HepG2 (cell line): ENCODE measurements around the gene ABCC1. TPM values are rescaled to one million over a fixed set of nuclear protein-coding genes. Genes with fewer than 3 reads are reported as not detected.

ENCODE experiments used
- BORCS8-MEF2B ChIP-seq: sonication (generic); formaldehyde crosslinking; IDR thresholded peaks from 2 replicates; pipeline ENCODE4 v1.8.0; 2022; ENCODE audit warnings: mild to moderate bottlenecking, missing genetic modification reagents
- CBX2 ChIP-seq, 2 experiments: fragments of 200-600 bp in 1 of 2; sonication (generic); formaldehyde crosslinking in 1 of 2; IDR thresholded peaks; 2 replicates each; pipeline versions ENCODE4 v1.7.0 to v1.8.1; 2018 to 2022; ENCODE audit warnings: low read depth in 2 of 2, low read length in 1 of 2, mild to moderate bottlenecking in 1 of 2, missing genetic modification reagents in 1 of 2
- E2F5 ChIP-seq: sonication (generic); formaldehyde crosslinking; conservative IDR thresholded peaks from 2 replicates; pipeline ENCODE4 v1.4.0; 2020; ENCODE audit warnings: missing genetic modification reagents
- ETS1 ChIP-seq: sonication (generic); formaldehyde crosslinking; IDR thresholded peaks from 2 replicates; pipeline ENCODE4 v1.4.0; 2020; ENCODE audit warnings: missing genetic modification reagents
- GABPA ChIP-seq, 2 experiments: IDR thresholded peaks; 2 replicates each; pipeline ENCODE4 v1.6.1; 2011 to 2016; ENCODE audit warnings: low read depth in 2 of 2, low read length in 1 of 2, missing biosample characterization in 1 of 2, missing genetic modification characterization in 1 of 2
- HNF4G ChIP-seq, 2 experiments: sonication (generic) in 1 of 2; formaldehyde crosslinking in 1 of 2; IDR thresholded peaks; 2 replicates each; pipeline versions ENCODE4 v1.4.0 to v1.6.1; 2011 to 2020; ENCODE audit warnings: borderline replicate concordance in 2 of 2, low read depth in 2 of 2, mild to moderate bottlenecking in 2 of 2, low read length in 1 of 2, missing genetic modification reagents in 1 of 2, moderate library complexity in 1 of 2
- HNRNPLL ChIP-seq: fragments of 200-400 bp; formaldehyde crosslinking; IDR thresholded peaks from 2 replicates; pipeline ENCODE4 v1.6.1; 2017; ENCODE audit warnings: mild to moderate bottlenecking, low read depth, low read length; ENCODE audit not compliant: poor library complexity, severe bottlenecking
- KMT2B ChIP-seq: IDR thresholded peaks from 2 replicates; pipeline ENCODE4 v1.6.1; 2016; ENCODE audit warnings: missing genetic modification reagents, missing compliant biosample characterization
- MED8 ChIP-seq: sonication (generic); formaldehyde crosslinking; IDR thresholded peaks from 2 replicates; pipeline ENCODE4 v1.8.1; 2023; ENCODE audit warnings: mild to moderate bottlenecking, missing genetic modification reagents; ENCODE audit not compliant: insufficient replicate concordance
- NFATC3 ChIP-seq: sonication (generic); formaldehyde crosslinking; IDR thresholded peaks from 2 replicates; pipeline ENCODE4 v1.5.1; 2020; ENCODE audit warnings: mild to moderate bottlenecking, missing genetic modification reagents
- PRPF4 ChIP-seq: fragments of 200-400 bp; formaldehyde crosslinking; IDR thresholded peaks from 2 replicates; pipeline ENCODE4 v1.6.1; 2016; ENCODE audit warnings: low read length, low read depth; ENCODE audit not compliant: poor library complexity, severe bottlenecking
- ZFP1 ChIP-seq: IDR thresholded peaks from 2 replicates; pipeline ENCODE4 v1.6.1; 2016
- ZFP37 ChIP-seq: sonication (generic); formaldehyde crosslinking; IDR thresholded peaks from 2 replicates; pipeline ENCODE4 v1.4.0; 2020; ENCODE audit warnings: missing genetic modification reagents, borderline replicate concordance
- ZHX1 ChIP-seq: sonication (generic); formaldehyde crosslinking; IDR thresholded peaks from 2 replicates; pipeline ENCODE4 v1.8.1; 2022; ENCODE audit warnings: low read depth, mild to moderate bottlenecking, missing genetic modification reagents
- ZNF263 ChIP-seq: sonication (generic); formaldehyde crosslinking; IDR thresholded peaks from 2 replicates; pipeline ENCODE4 v1.4.0; 2020; ENCODE audit warnings: missing genetic modification reagents
- ZNF703 ChIP-seq: sonication (generic); formaldehyde crosslinking; IDR thresholded peaks from 2 replicates; pipeline ENCODE4 v1.5.1; 2020; ENCODE audit warnings: missing genetic modification reagents, mild to moderate bottlenecking, moderate library complexity, borderline replicate concordance
- ZNF768 ChIP-seq: sonication (generic); formaldehyde crosslinking; IDR thresholded peaks from 2 replicates; pipeline ENCODE4 v1.4.0; 2020; ENCODE audit warnings: missing genetic modification reagents
- polyA plus RNA-seq, 8 experiments: library from polyadenylated mRNA; depleted of rRNA in 3 of 8; stranded (reverse) in 7 of 8; unstranded in 1 of 8; fragments of >200 nt; fragmentation: Illumina TruSeq in 4 of 8; extraction: Trizol in 4 of 8; gene quantifications; 2 replicates each; pipeline versions ENCODE4 v1.2.1 to v1.2.3, GENCODE V29; 2011 to 2016; ENCODE audit warnings: low read depth in 4 of 8, missing spikeins in 1 of 8, mixed read lengths in 1 of 8; ENCODE audit not compliant: insufficient read depth in 1 of 8
- total RNA-seq, 5 experiments: library from RNA; depleted of rRNA; stranded (reverse); fragments of >200 nt; fragmentation: Illumina TruSeq; extraction: Trizol; gene quantifications; 2 replicates each; pipeline ENCODE4 v1.2.3, GENCODE V29; 2016; ENCODE audit warnings: low read depth in 1 of 5
- TF ChIP-seq, protein P1 (sequence below): sonication (generic); formaldehyde crosslinking; IDR thresholded peaks from 2 replicates; pipeline ENCODE4 v1.4.0; 2020; ENCODE audit warnings: missing genetic modification reagents
- TF ChIP-seq, protein P2 (sequence below): sonication (generic); formaldehyde crosslinking; IDR thresholded peaks from 2 replicates; pipeline ENCODE4 v1.4.0; 2020; ENCODE audit warnings: mild to moderate bottlenecking, missing genetic modification reagents

ABCC1 gene
- total and polyA plus RNA-seq, 2 of the 13 experiments (the other 11 are each of a cell fraction or from before 2014, with no cell fraction given), result 13.0 to 30.6 TPM

GRCh38 chr16:15928261-15929104, 20.9 kb upstream of the ABCC1 start (continued):
- TF ChIP-seq ZNF768 (CRISPR knock-in tag), result peak; percentile 34; the same call in 1 of the 2 replicates
- TF ChIP-seq ZNF263 (CRISPR knock-in tag), result peak; percentile 70
- no peak for TF ChIP-seq ETS1 (CRISPR knock-in tag)
- no peak for TF ChIP-seq BORCS8-MEF2B (CRISPR knock-in tag)
- no peak for TF ChIP-seq ZFP1
- TF ChIP-seq, protein P1, sequence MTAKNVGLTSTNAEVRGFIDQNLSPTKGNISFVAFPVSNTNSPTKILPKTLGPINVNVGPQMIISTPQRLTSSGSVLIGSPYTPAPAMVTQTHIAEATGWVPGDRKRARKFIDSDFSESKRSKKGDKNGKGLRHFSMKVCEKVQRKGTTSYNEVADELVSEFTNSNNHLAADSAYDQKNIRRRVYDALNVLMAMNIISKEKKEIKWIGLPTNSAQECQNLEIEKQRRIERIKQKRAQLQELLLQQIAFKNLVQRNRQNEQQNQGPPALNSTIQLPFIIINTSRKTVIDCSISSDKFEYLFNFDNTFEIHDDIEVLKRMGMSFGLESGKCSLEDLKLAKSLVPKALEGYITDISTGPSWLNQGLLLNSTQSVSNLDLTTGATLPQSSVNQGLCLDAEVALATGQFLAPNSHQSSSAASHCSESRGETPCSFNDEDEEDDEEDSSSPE (CRISPR knock-in tag), result no peak
- TF ChIP-seq ZFP37, result no peak
- no peak for TF ChIP-seq KMT2B (CRISPR knock-in tag)
- TF ChIP-seq HNRNPLL, result peak; percentile 37
- no peak for TF ChIP-seq ZHX1
- TF ChIP-seq, protein P2, sequence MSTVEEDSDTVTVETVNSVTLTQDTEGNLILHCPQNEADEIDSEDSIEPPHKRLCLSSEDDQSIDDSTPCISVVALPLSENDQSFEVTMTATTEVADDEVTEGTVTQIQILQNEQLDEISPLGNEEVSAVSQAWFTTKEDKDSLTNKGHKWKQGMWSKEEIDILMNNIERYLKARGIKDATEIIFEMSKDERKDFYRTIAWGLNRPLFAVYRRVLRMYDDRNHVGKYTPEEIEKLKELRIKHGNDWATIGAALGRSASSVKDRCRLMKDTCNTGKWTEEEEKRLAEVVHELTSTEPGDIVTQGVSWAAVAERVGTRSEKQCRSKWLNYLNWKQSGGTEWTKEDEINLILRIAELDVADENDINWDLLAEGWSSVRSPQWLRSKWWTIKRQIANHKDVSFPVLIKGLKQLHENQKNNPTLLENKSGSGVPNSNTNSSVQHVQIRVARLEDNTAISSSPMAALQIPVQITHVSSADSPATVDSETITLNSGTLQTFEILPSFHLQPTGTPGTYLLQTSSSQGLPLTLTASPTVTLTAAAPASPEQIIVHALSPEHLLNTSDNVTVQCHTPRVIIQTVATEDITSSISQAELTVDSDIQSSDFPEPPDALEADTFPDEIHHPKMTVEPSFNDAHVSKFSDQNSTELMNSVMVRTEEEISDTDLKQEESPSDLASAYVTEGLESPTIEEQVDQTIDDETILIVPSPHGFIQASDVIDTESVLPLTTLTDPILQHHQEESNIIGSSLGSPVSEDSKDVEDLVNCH (CRISPR knock-in tag), result no peak
- 0 out of 2 replicates have a peak, but pooled peaks have one; percentile 28 for TF ChIP-seq NFATC3 (CRISPR knock-in tag)
- no peak for TF ChIP-seq ZNF703 (CRISPR knock-in tag)
- no peak for TF ChIP-seq E2F5 (CRISPR knock-in tag)
- TF ChIP-seq HNF4G (IDR thresholded peaks at IDR 0.05; ENCODE audit: borderline replicate concordance, low read depth, low read length), result peak; percentile 29; the same call in 1 of the 2 replicates
- TF ChIP-seq HNF4G (CRISPR knock-in tag; IDR thresholded peaks at IDR 0.05; ENCODE audit: borderline replicate concordance, low read depth), result no peak
- no peak for TF ChIP-seq CBX2 (IDR thresholded peaks at IDR 0.05; ENCODE audit: low read depth, low read length)
- TF ChIP-seq CBX2 (CRISPR knock-in tag; IDR thresholded peaks at IDR 0.05; ENCODE audit: low read depth), result 0 out of 2 replicates have a peak, but pooled peaks have one; percentile 14
- TF ChIP-seq MED8 (CRISPR knock-in tag), result no peak
- TF ChIP-seq GABPA (IDR thresholded peaks at IDR 0.05; ENCODE audit: low read depth, low read length), result no peak
- 0 out of 2 replicates have a peak, but pooled peaks have one; percentile 11 for TF ChIP-seq GABPA (CRISPR knock-in tag; IDR thresholded peaks at IDR 0.05; ENCODE audit: low read depth)
- no peak for TF ChIP-seq PRPF4
